Femur (tissue), 1 donor: ENCODE data around the gene SLC9A5.
A peak's percentile ranks its signal among the peaks of the same experiment; 100 is the strongest.

Experiments used
- DNase-seq: peaks from one replicate; pipeline ENCODE4 v3.0.0-alpha.2; 2017

SLC9A5 gene

GRCh38 chr16:67282447-67282805 lies 33.6 kb downstream of the SLC9A5 start:
- no peak for DNase-seq

GRCh38 chr16:67283039-67283825 lies 34.5 kb downstream of the SLC9A5 start:
- DNase-seq, result no peak

DNA sequence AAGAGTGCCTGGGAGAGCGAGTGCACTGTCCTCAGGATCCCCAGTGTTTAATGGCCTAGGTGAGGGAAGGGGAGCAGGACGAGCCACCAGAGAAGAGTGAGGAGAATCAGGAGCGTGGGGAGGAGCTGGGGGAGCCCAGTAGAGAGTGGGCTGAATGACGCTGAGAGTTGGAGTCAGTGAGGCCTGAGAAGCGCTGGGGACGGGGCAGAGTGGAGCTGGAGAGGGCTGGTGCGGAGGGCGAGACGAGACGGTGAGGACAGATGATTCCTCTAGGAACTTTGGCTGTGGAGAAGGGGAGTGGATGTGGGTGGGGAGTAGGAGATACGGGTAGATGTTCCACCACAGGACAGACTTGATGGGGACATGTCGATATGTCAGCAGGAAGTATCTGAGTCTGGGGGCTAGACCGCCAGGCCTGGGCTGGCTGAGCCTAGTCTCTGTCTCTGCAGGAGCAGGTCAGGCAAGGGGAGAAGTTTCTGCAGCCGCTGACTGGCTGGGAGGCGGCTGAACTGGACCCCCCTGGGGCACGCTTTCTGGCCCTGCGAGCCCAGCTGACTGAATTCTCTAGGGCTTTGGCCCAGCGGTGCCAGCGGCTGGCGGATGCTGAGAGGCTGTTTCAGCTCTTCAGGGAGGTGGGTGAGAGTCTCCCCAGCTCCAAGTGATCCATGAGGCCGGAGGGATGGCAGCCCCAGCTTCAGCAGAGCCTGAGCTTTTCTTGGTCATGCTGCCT lies 35.2 kb downstream of the SLC9A5 start:
- DNase-seq, result no peak

- DNase-seq, result no peak
Measured at GRCh38 chr16:67284699-67285646, 36.2 kb downstream of the SLC9A5 start.

- DNase-seq, result no peak
Measured at GRCh38 chr16:67286441-67287235, 37.9 kb downstream of the SLC9A5 start.

DNA sequence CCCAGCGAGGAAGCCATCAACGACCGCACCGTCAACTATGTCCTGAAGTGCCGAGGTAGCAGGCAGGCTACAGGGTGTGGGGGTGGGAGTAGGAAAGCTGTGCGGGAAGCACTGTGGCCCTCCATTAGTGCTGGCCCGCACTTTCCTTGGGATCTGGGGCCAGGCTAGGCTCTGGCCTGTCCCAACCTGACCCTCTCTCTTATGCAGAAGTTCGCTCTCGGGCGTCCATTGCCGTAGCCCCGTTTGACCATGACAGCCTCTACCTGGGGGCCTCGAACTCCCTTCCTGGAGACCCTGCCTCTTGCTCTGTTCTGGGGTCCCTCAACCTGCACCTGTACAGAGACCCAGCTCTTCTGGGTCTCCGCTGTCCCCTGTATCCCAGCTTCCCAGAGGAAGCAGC lies 39.2 kb downstream of the SLC9A5 start:
- DNase-seq, result no peak

GRCh38 chr16:67291461-67291860 lies 42.7 kb downstream of the SLC9A5 start:
- DNase-seq, result no peak

- DNase-seq, result no peak
Measured at GRCh38 chr16:67294171-67294757, 45.5 kb downstream of the SLC9A5 start.

DNA sequence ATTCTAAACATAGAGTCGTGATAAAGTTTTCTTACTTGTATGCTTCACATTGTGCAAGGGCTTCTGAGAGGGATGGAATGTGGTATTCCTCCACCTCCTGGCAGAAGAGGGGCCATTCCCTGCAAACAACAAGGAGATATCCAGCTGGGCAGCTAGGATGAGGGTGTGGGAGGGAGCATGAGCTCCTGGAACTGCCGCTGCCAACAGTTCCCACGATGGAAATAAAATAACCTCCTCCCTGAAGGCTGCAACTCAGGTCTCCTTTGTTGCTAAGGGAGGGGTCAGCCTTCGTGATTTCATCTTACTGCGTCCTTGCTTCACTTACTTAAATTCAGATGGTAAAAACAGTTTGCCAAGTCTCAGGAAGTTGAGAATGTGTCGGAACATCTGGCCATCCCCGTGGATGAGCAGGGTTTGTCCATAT lies 46.2 kb downstream of the SLC9A5 start:
- no peak for DNase-seq

- no peak for DNase-seq
Measured at GRCh38 chr16:67296420-67296819, 47.6 kb downstream of the SLC9A5 start.

- no peak for DNase-seq
Measured at GRCh38 chr16:67298277-67298676, 49.5 kb downstream of the SLC9A5 start.

GRCh38 chr16:67299269-67299668 lies 50.5 kb downstream of the SLC9A5 start:
- no peak for DNase-seq

GRCh38 chr16:67301080-67301782 lies 52.5 kb downstream of the SLC9A5 start:
- DNase-seq, result peak; percentile 84

- DNase-seq, result no peak
Measured at GRCh38 chr16:67302076-67302475, 53.3 kb downstream of the SLC9A5 start.

DNA sequence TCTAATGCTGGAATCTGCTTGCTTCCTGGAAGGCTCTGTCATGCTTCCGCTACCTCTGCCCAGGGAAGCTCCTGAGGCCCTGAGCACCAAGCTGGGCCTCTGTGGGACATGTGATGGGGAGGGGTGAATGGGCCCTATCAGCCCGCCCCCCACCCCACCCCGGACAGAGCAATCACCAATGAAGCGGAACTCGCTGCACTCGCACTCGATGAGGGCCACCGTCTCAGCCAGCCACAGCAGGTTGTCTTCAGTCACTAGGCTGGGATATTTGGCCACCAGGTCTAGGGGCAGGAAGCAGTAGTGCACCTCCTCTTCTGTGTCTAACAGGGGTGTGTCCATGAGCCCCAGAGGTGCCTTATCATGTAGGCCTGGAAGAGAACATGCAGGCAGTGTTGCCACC lies 54.2 kb downstream of the SLC9A5 start:
- DNase-seq, result no peak

DNA sequence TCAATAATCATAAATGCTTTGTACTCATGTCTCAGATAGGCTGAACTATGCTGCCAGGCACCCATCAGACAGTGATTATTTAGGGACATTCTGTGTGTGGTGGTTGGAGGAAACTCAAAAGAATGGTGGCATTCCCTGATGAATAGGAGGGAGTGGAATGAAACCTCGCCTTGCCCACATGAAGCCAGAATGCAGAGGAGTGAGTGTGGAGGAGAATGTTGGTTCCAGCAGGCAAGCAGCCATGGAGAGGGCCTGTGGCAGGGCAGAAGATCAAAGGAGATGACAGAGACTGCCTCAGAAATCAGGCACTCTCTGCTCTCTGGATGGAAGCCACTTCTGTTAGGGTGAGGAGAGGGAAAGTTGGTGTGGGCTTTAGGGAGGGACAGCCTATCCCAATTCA lies 55.2 kb downstream of the SLC9A5 start:
- no peak for DNase-seq

- DNase-seq, result no peak
Measured at GRCh38 chr16:67305216-67306071, 56.7 kb downstream of the SLC9A5 start.

DNA sequence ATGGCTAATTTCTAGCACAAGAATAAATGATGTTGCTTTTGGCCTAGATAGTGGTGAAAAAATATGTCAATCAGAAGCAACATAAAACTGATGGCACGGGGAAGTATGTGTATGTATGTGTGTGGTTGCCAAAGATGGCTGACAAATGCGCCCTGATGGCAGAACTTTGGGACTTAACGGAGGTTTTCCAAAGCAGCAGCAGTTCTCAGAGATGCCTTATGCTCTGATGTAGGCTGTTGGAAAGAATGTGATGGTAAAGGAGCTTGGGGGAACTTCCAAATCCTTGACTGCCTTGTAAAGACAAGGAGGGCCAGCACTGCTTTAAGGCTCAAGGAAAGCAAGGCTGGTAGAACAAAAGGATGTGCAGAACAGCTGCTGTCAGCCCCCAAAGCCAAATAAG lies 61.8 kb downstream of the SLC9A5 start:
- peak; percentile 41 for DNase-seq

GRCh38 chr16:67311607-67312488 lies 63.1 kb downstream of the SLC9A5 start:
- DNase-seq, result peak; percentile 57
